Stimulated activated memory B cell treated with anti-CD40 and anti-IgM and Interleukin-4, amounts not matched to agents 10 μg/mL and 1 μg/mL and 100 μg/mL, for 72 hours (primary cell): ENCODE measurements around the gene CFAP61.
A peak's percentile ranks its signal among the peaks of the same experiment; 100 is the strongest.
"Not testable (repeated sequence)": the region's sequence is repeated elsewhere in the genome, so short reads cannot be mapped to it uniquely, and the experiment has no call there.

Experiments used
- ATAC-seq: fragments of 150-1000 bp; cut with Tn5 transposase; 2 replicates; pipeline ENCODE4 v1.10.0; 2021
- H3K27ac Mint-ChIP-seq: one replicate; pipeline ENCODE4 v1.8.0; 2022; ENCODE audit warnings: mild to moderate bottlenecking, mixed read lengths
- H3K27me3 Mint-ChIP-seq: one replicate; pipeline ENCODE4 v1.8.0; 2022; ENCODE audit warnings: mixed read lengths
- H3K36me3 Mint-ChIP-seq: one replicate; pipeline ENCODE4 v1.8.0; 2022; ENCODE audit warnings: mixed read lengths
- H3K4me1 Mint-ChIP-seq: one replicate; pipeline ENCODE4 v1.8.0; 2022; ENCODE audit warnings: mixed read lengths
- H3K4me3 Mint-ChIP-seq: one replicate; pipeline ENCODE4 v1.8.0; 2022; ENCODE audit warnings: mild to moderate bottlenecking, moderate library complexity, mixed read lengths
- H3K9me3 Mint-ChIP-seq: one replicate; pipeline ENCODE4 v1.8.0; 2022; ENCODE audit warnings: mixed read lengths

CFAP61 gene, protein sequence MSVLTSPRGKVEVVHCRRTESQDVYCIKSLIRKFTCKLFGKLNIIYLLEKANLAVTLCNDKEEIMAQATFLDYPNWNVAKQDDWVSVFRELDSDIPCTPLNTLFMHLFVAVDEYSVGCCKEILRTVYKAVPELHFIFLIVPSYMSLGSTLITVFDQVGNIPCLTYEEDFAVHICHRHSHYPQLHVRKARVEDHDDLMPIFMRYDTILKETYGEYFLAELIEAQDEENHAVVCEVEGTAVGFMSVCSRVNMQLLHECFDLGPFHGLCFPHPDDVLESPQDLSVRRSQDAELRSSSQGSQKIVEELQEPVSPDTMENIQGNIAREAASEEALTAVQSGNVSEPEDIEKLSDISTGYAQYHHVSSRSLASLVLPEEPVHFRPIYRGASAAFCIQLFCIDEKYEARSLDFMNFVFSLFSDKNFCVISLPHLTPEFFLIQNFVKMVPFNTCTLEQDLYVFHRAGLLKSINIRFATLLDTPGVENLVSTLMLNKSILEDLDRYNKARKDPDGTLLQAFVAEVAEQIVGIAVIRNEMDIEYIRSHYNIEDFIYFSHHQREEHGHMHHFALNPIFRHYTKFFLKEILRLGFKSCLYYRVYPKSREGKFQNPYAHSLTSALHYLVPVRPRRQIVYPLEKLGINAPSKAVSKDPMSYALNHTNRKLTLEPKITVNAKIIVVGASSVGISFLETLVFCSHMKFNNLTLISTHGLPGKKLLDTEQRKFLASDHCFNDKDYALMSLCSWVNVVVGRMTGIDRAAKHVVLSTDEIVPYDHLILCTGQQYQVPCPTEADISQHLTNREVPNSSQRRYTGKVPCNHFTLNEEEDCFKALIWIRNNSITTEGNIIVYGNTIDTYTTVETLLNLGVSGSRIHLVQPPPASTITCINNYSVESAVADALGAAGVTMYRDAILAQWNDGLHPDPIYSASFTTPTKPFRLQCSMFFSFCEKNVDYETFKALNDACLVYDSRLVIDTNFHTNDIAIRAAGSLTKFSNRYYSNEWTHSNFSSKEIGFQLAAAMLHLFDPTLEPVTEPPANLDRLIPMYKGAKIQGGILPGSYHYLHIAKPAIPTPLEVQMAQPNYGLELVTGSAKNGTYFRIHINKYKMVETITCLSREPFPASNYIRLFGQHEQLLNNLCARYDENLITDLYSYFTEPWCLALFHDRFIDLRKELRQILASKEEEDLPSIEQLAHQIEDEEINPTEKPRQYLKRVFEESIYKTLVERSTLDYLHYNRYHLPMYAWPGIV

GRCh38 chr20:20052074-20052970, at the start of gene CFAP61, which contains the start of gene CRNKL1:
Gene CFAP61 (plus strand): TSS chr20:20052532. CDS start chr20:20056654, 4,122 bp downstream.
Gene CRNKL1 (minus strand): TSS chr20:20052466. CDS start chr20:20052342, 124 bp downstream.
- peak; percentile 98 for ATAC-seq
- H3K4me1 Mint-ChIP-seq: peaks cover 17% of the 10 kb centered on the region
- peak within 1 kb of the TSS; percentile 95 for H3K4me3 Mint-ChIP-seq
- peaks cover 30% of the 10 kb centered on the region for H3K36me3 Mint-ChIP-seq
- H3K9me3 Mint-ChIP-seq: no peaks in the 10 kb centered on the region
- peak within 1 kb of the TSS; percentile 94 for H3K27ac Mint-ChIP-seq
- no peaks in the 10 kb centered on the region for H3K27me3 Mint-ChIP-seq

DNA sequence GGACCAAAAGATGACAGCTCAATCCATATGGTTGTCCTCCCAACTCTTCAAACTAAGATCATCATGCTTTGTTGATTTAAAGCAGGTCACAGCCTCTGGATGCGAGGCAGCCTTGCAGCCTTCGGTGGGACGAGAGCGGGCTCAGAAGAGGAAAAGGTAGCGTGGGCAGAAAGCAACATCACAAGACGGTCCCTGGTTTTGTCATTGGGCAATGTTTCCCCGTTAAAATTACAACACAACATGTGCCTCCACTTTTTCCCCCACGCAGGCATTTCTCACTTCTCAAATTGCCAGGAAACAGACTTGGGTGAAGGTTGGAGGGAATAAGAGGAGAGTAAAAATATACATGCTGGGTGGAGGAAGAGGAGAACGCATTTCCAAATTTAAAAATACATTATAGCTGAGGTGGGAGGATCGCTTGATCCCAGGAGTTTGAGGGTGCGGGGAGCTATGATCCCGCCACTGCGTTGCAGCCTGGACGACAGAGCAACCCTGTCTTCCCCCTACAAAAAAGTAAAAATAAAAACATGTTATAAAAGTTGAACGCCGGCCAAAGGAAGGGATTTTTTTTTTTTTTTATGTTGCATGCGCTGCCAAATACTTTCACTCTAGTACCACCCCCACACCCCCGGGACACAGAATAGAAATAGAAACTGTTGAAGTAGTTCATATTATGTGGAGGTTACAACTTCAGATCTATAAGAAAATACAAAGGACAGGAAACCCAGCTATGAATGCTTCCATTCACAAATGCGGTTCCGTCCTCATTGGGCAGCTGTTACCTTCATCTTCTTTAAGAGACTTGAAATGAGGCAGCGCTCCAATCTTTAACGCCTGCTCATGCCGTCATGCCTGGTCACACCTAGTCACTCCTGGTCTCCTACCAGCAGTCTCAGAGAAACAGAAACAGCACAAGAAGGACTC, 49.0 kb upstream of the CFAP61 start:
- H3K9me3 Mint-ChIP-seq: no peaks in the 10 kb centered on the region
- peak; percentile 47 for ATAC-seq
- H3K27me3 Mint-ChIP-seq: peaks cover 59% of the 10 kb centered on the region
- peak overlapping the region; percentile 52 for H3K4me3 Mint-ChIP-seq
- peaks cover 16% of the 10 kb centered on the region for H3K4me1 Mint-ChIP-seq
- H3K27ac Mint-ChIP-seq: peak overlapping the region; percentile 31
- H3K36me3 Mint-ChIP-seq: no peaks in the 10 kb centered on the region

GRCh38 chr20:20003955-20004322, 48.4 kb upstream of the CFAP61 start:
- ATAC-seq: not testable (repeated sequence)

GRCh38 chr20:20005342-20005741, 47.0 kb upstream of the CFAP61 start:
- Mint-ChIP-seq H3K4me1 (peaks cover 16% of the 10 kb centered on the region), H3K4me3 (no peak overlapping the region)

More at GRCh38 chr20:20003955-20004322, 48.4 kb upstream of the CFAP61 start:
- not testable (repeated sequence) for H3K36me3 Mint-ChIP-seq, H3K9me3 Mint-ChIP-seq
- Mint-ChIP-seq H3K27ac (peak overlapping the region; percentile 31), H3K27me3 (peaks cover 66% of the 10 kb centered on the region), H3K4me3 (peak overlapping the region; percentile 52), H3K4me1 (peaks cover 16% of the 10 kb centered on the region)

DNA sequence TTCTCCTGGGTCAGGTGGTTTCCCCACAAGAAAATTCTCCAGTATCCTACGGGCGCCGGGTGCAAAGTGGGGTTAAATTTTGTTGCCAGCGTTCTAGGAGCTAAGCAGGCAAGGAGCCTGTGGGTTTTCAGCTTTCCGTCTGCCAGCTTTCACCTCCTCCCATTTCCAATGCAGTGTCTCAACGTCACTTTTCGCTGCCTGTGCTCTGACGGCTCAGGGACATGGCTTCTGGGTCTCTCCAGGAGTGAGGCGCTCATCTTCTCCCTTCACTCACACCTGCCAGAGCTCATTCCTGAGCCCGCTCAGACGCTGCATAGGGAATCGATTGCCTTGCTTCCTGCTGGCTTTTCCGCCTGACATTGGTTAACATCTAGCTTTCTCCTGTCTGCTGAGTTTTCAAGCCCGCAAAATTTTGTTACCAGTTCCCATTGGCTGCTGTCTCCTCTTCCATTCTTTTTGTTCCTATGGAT, 42.5 kb upstream of the CFAP61 start:
- Mint-ChIP-seq H3K9me3 (no peaks in the 10 kb centered on the region), H3K4me1 (no peaks in the 10 kb centered on the region), H3K27ac (no peak overlapping the region), H3K36me3 (no peaks in the 10 kb centered on the region), H3K4me3 (no peak overlapping the region), H3K27me3 (peaks cover 65% of the 10 kb centered on the region)
- ATAC-seq: no peak

More at GRCh38 chr20:20005342-20005741, 47.0 kb upstream of the CFAP61 start:
- no peak overlapping the region for H3K27ac Mint-ChIP-seq
- H3K36me3 Mint-ChIP-seq: no peaks in the 10 kb centered on the region
- peaks cover 80% of the 10 kb centered on the region for H3K27me3 Mint-ChIP-seq
- ATAC-seq: no peak
- no peaks in the 10 kb centered on the region for H3K9me3 Mint-ChIP-seq

DNA sequence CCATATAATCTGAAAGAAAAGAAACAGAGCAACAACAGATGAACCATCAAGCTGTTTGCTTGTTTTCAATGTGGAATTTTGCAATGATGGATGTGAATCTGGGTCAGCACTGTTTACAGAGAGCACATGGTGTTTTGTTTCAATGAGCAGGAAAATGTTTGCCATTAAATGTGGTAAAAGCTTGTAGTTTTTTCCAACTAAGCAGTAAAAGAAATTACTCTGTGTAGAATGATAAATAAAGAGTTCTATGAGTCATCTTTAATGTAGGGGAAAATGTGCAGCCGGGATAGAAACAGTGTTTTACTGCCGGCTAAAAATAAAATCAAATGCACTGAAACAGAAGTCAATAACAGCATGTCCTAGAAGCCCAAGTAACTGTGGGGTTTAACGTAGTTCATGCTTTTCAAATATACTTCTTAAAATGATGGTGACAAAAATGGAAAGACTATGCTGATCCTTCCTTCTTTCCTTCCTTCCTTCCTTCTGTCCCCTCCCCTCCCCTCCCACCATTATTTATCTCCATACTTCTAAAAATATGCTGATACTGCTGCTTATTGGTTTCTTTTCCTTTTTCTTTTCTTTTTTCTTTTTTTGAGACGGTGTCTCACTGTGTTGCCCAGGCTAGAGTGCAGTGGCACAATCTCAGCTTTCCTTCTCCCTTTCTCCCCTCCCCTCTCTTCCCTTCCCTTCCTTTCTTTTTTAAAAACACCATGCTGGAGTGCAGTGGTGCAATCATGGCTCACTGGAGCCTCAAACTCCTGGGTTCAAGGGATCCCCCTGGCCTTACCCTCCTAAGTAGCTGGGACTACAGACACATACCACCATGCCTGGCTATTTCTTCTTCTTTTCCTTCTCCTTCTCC, 41.5 kb upstream of the CFAP61 start:
- Mint-ChIP-seq H3K27ac (no peak overlapping the region), H3K9me3 (no peaks in the 10 kb centered on the region), H3K36me3 (no peaks in the 10 kb centered on the region), H3K4me1 (no peaks in the 10 kb centered on the region), H3K4me3 (no peak overlapping the region), H3K27me3 (peaks cover 56% of the 10 kb centered on the region)
- no peak for ATAC-seq

DNA sequence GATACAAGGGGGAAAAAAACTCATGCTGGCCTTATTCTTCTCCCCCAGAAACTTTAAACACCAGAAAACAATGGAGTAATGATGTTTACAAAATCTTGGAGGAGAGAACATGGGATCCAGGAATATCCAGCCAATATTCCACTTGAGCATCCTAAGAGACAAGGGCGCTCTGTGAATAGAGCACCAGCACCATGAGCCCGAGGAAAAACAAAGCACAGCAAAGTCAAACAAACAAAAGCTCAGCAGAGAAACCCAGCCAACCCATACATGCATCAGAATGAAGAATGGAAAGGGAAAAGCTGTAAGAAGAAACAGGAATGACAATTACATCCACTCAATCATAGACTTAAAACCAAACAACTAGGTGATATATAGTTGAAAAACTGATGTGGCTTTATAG, 39.8 kb upstream of the CFAP61 start:
- Mint-ChIP-seq H3K27me3 (peaks cover 45% of the 10 kb centered on the region), H3K36me3 (no peaks in the 10 kb centered on the region), H3K9me3 (no peaks in the 10 kb centered on the region), H3K27ac (no peak overlapping the region), H3K4me1 (peaks cover 8% of the 10 kb centered on the region), H3K4me3 (no peak overlapping the region)
- no peak for ATAC-seq

- peaks cover 24% of the 10 kb centered on the region for H3K27me3 Mint-ChIP-seq
- no peak overlapping the region for H3K4me3 Mint-ChIP-seq
- no peak overlapping the region for H3K27ac Mint-ChIP-seq
- H3K4me1 Mint-ChIP-seq: peaks cover 28% of the 10 kb centered on the region
- H3K36me3 Mint-ChIP-seq: peaks cover 4% of the 10 kb centered on the region
- H3K9me3 Mint-ChIP-seq: no peaks in the 10 kb centered on the region
- ATAC-seq: no peak
Observed at GRCh38 chr20:20014659-20015058, 37.7 kb upstream of the CFAP61 start.

- peaks cover 15% of the 10 kb centered on the region for H3K36me3 Mint-ChIP-seq
- peaks cover 7% of the 10 kb centered on the region for H3K27me3 Mint-ChIP-seq
- peak; percentile 98 for ATAC-seq
- peak within 1 kb of the TSS; percentile 96 for H3K4me3 Mint-ChIP-seq
- no peaks in the 10 kb centered on the region for H3K9me3 Mint-ChIP-seq
- peak within 1 kb of the TSS; percentile 95 for H3K27ac Mint-ChIP-seq
- peaks cover 52% of the 10 kb centered on the region for H3K4me1 Mint-ChIP-seq
Observed at GRCh38 chr20:20017001-20017843, 35.1 kb upstream of the CFAP61 start, which contains the start of gene NAA20. Gene NAA20 (plus strand): TSS chr20:20017362. CDS start chr20:20017397, 35 bp downstream.

DNA sequence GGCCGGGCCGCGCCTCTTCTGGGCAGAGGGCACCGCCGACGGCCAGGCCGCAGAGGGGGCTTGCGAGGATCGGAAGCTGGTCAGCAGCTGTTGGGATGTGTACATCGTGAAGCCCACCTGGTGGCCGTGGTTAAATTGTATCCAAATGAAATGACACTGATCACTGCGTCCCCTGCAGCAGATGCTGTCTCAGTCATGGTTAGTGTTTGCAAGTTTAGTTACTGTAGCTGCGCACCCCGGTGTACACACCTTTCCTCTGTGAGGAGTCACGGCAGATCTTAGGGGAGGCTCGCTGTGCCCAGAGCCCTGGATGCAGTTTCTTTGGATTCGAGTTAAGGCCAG, 34.5 kb upstream of the CFAP61 start:
- Mint-ChIP-seq H3K4me1 (peaks cover 52% of the 10 kb centered on the region), H3K4me3 (peak overlapping the region; percentile 96), H3K27me3 (peaks cover 2% of the 10 kb centered on the region), H3K9me3 (no peaks in the 10 kb centered on the region), H3K27ac (peak overlapping the region; percentile 95), H3K36me3 (peaks cover 15% of the 10 kb centered on the region)
- peak; percentile 29 for ATAC-seq

GRCh38 chr20:20018366-20018765, 34.0 kb upstream of the CFAP61 start:
- Mint-ChIP-seq H3K4me1 (peaks cover 52% of the 10 kb centered on the region), H3K27me3 (no peaks in the 10 kb centered on the region), H3K4me3 (peak overlapping the region; percentile 96), H3K9me3 (no peaks in the 10 kb centered on the region), H3K36me3 (peaks cover 16% of the 10 kb centered on the region), H3K27ac (peak overlapping the region; percentile 95)
- ATAC-seq: no peak

GRCh38 chr20:20019123-20019522, 33.2 kb upstream of the CFAP61 start:
- Mint-ChIP-seq H3K27ac (no peak overlapping the region), H3K4me3 (no peak overlapping the region), H3K36me3 (peaks cover 20% of the 10 kb centered on the region), H3K4me1 (peaks cover 52% of the 10 kb centered on the region), H3K27me3 (no peaks in the 10 kb centered on the region), H3K9me3 (no peaks in the 10 kb centered on the region)
- ATAC-seq: no peak
